Gastroesophageal sphincter (tissue), 3 donors: ENCODE measurements around the gene FERMT3.

Experiments
- POLR2A ChIP-seq, 2 donors: fragments of 450-650 bp; IDR thresholded peaks; one replicate each; pipeline ENCODE4 v1.6.1; 2017; ENCODE audit warnings: antibody characterized with exemption in 2 of 2, mild to moderate bottlenecking in 2 of 2, moderate library complexity in 1 of 2
- TF ChIP-seq, protein P1 (sequence below), 4 experiments: fragments of 200-600 bp in 2 of 4; fragments of 450-650 bp in 2 of 4; sonication (generic) in 1 of 4; IDR thresholded peaks; one replicate each; pipeline ENCODE4 v1.5.1; 2017 to 2019; ENCODE audit warnings: antibody characterized with exemption in 4 of 4, mild to moderate bottlenecking in 2 of 4, moderate library complexity in 2 of 4

DNA sequence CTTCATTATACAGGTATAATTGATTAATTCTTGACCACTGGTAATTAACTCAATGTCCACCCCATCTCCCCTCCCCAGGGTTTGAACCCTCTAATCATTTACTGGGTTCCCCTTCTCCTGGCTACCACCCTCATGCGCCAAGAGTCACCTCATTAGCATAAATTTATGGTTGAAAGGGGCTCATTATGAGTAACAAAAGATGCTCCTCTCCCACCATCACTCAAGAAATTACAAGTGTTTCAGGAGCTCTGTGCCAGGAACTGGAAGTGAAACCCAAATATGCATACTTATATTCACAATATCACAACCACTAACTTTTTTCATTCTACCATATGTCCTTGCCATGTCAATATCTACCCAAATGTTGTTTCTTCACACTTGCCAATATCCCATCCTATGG, 28.3 kb upstream of the FERMT3 start:
- no peak for TF ChIP-seq POLR2A (IDR thresholded peaks at IDR 0.05)
- TF ChIP-seq, protein P1, sequence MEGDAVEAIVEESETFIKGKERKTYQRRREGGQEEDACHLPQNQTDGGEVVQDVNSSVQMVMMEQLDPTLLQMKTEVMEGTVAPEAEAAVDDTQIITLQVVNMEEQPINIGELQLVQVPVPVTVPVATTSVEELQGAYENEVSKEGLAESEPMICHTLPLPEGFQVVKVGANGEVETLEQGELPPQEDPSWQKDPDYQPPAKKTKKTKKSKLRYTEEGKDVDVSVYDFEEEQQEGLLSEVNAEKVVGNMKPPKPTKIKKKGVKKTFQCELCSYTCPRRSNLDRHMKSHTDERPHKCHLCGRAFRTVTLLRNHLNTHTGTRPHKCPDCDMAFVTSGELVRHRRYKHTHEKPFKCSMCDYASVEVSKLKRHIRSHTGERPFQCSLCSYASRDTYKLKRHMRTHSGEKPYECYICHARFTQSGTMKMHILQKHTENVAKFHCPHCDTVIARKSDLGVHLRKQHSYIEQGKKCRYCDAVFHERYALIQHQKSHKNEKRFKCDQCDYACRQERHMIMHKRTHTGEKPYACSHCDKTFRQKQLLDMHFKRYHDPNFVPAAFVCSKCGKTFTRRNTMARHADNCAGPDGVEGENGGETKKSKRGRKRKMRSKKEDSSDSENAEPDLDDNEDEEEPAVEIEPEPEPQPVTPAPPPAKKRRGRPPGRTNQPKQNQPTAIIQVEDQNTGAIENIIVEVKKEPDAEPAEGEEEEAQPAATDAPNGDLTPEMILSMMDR (IDR thresholded peaks at IDR 0.05) = no peak
